Loucy (cell line): Measurements from ENCODE around the gene KLF17.
"Not testable (repeated sequence)": the region's sequence is repeated elsewhere in the genome, so short reads cannot be mapped to it uniquely, and the experiment has no call there.

ENCODE experiments used
- H2AFZ ChIP-seq: fragments of 200-600 bp; sonication (generic); 2 replicates; pipeline ENCODE4 v1.6.0; 2016; ENCODE audit warnings: antibody characterized with exemption, mild to moderate bottlenecking, low read length, moderate library complexity
- H3F3A ChIP-seq: fragments of 200-600 bp; 2 replicates; pipeline ENCODE4 v1.6.0; 2016; ENCODE audit warnings: antibody characterized with exemption, low read depth, mild to moderate bottlenecking
- H3K27me3 ChIP-seq: fragments of 200-600 bp; sonication (generic); 2 replicates; pipeline ENCODE4 v1.6.1; 2014; ENCODE audit warnings: low read length, mild to moderate bottlenecking; ENCODE audit not compliant: insufficient read depth, poor library complexity, severe bottlenecking
- H3K36me3 ChIP-seq: fragments of 200-600 bp; sonication (generic); 2 replicates; pipeline ENCODE4 v1.6.1; 2016; ENCODE audit warnings: low read length; ENCODE audit not compliant: insufficient read depth
- H3K4me1 ChIP-seq: fragments of 200-600 bp; sonication (generic); 2 replicates; pipeline ENCODE4 v1.5.1; 2014; ENCODE audit warnings: low read length, mild to moderate bottlenecking; ENCODE audit not compliant: insufficient read depth, poor library complexity, severe bottlenecking
- H3K4me2 ChIP-seq: fragments of 200-600 bp; sonication (generic); 2 replicates; pipeline ENCODE4 v1.6.0; 2014; ENCODE audit warnings: antibody characterized with exemption, low read length, low read depth, mild to moderate bottlenecking; ENCODE audit not compliant: poor library complexity, severe bottlenecking
- H3K4me3 ChIP-seq: fragments of 200-600 bp; sonication (generic); 2 replicates; pipeline ENCODE4 v1.5.1; 2014; ENCODE audit warnings: low read length, mild to moderate bottlenecking, mixed read lengths; ENCODE audit not compliant: poor library complexity, severe bottlenecking
- H3K79me2 ChIP-seq: fragments of 200-600 bp; sonication (generic); 2 replicates; pipeline ENCODE4 v1.6.1; 2014; ENCODE audit warnings: low read length; ENCODE audit not compliant: insufficient read depth
- H3K9ac ChIP-seq: fragments of 200-600 bp; sonication (generic); 2 replicates; pipeline ENCODE4 v1.6.0; 2014; ENCODE audit warnings: mild to moderate bottlenecking, low read depth, low read length, moderate library complexity; ENCODE audit not compliant: poor library complexity, severe bottlenecking
- H3K9me2 ChIP-seq: fragments of 200-600 bp; sonication (generic); replicated peaks from 2 replicates; pipeline ENCODE4 v1.6.1; 2016; ENCODE audit warnings: low read depth, low read length, mixed read lengths
- H3K9me3 ChIP-seq: fragments of 200-600 bp; sonication (generic); 2 replicates; pipeline ENCODE4 v1.6.1; 2014; ENCODE audit warnings: mild to moderate bottlenecking, antibody characterized with exemption, low read length, low read depth; ENCODE audit not compliant: insufficient read depth
- H4K20me1 ChIP-seq: fragments of 200-600 bp; sonication (generic); 2 replicates; pipeline ENCODE4 v1.6.0; 2014; ENCODE audit warnings: antibody characterized with exemption, low read length, mild to moderate bottlenecking; ENCODE audit not compliant: insufficient read depth, poor library complexity, severe bottlenecking
- EZH2phosphoT487 ChIP-seq: fragments of 200-600 bp; IDR thresholded peaks from 2 replicates; pipeline ENCODE4 v1.6.1; 2018; ENCODE audit warnings: antibody characterized with exemption, mild to moderate bottlenecking, moderate library complexity, borderline replicate concordance
- TF ChIP-seq, protein P1 (sequence below): fragments of 200-600 bp; sonication (generic); conservative IDR thresholded peaks from 2 replicates; pipeline ENCODE4 v1.5.1; 2014; ENCODE audit warnings: mild to moderate bottlenecking, antibody characterized with exemption, low read length

The KLF17 gene

DNA sequence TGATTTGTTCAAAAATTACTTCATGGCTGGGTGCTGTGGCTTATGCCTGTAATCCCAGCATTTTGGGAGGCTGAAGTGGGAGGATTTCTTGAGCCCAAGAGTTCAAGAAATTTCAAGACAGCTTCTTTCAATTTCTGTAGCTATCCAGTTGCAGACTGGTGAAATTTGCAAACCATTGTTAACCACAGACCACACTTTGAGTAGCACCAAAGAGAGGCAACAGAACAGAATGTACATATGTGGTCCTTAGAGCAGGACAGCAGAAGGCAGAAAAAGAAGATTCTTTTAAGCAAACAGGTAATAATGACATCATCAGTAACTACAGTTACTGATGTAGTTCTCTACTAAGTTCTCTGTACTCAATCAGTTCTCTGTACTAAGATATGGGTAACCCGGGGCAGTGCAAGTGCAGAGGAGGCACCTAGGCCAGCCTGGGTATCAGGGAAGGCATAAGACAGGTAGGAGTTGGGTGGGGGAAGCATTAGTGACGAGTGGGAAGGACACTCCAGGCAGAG is 5.5 kb upstream of the KLF17 start:
- TF ChIP-seq, protein P1, sequence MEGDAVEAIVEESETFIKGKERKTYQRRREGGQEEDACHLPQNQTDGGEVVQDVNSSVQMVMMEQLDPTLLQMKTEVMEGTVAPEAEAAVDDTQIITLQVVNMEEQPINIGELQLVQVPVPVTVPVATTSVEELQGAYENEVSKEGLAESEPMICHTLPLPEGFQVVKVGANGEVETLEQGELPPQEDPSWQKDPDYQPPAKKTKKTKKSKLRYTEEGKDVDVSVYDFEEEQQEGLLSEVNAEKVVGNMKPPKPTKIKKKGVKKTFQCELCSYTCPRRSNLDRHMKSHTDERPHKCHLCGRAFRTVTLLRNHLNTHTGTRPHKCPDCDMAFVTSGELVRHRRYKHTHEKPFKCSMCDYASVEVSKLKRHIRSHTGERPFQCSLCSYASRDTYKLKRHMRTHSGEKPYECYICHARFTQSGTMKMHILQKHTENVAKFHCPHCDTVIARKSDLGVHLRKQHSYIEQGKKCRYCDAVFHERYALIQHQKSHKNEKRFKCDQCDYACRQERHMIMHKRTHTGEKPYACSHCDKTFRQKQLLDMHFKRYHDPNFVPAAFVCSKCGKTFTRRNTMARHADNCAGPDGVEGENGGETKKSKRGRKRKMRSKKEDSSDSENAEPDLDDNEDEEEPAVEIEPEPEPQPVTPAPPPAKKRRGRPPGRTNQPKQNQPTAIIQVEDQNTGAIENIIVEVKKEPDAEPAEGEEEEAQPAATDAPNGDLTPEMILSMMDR: no peak
- no peak for TF ChIP-seq EZH2phosphoT487

GRCh38 chr1:44114098-44114497 is 4.5 kb upstream of the KLF17 start:
- no peak overlapping the region for H3K9ac ChIP-seq
- no peaks in the 10 kb centered on the region for H3K79me2 ChIP-seq
- H3K9me3 ChIP-seq: no peaks in the 10 kb centered on the region
- peaks cover 3% of the 10 kb centered on the region for H3K4me1 ChIP-seq
- TF ChIP-seq EZH2phosphoT487: no peak
- TF ChIP-seq, protein P1: no peak
- no peaks in the 10 kb centered on the region for H3F3A ChIP-seq
- no peaks in the 10 kb centered on the region for H4K20me1 ChIP-seq
- H3K27me3 ChIP-seq: no peaks in the 10 kb centered on the region
- no peak overlapping the region for H2AFZ ChIP-seq
- H3K36me3 ChIP-seq: no peaks in the 10 kb centered on the region
- H3K4me3 ChIP-seq: no peak overlapping the region
- no peaks in the 10 kb centered on the region for H3K9me2 ChIP-seq
- no peak overlapping the region for H3K4me2 ChIP-seq

More for the DNA sequence above, 5.5 kb upstream of the KLF17 start:
- H3K4me3 ChIP-seq: no peak overlapping the region
- H3K9me3 ChIP-seq: no peaks in the 10 kb centered on the region
- no peaks in the 10 kb centered on the region for H3F3A ChIP-seq
- no peaks in the 10 kb centered on the region for H3K36me3 ChIP-seq
- H3K4me2 ChIP-seq: no peak overlapping the region
- peaks cover 3% of the 10 kb centered on the region for H3K4me1 ChIP-seq
- H3K9ac ChIP-seq: no peak overlapping the region
- H2AFZ ChIP-seq: no peak overlapping the region
- H3K79me2 ChIP-seq: no peaks in the 10 kb centered on the region
- no peaks in the 10 kb centered on the region for H4K20me1 ChIP-seq
- H3K9me2 ChIP-seq: no peaks in the 10 kb centered on the region
- no peaks in the 10 kb centered on the region for H3K27me3 ChIP-seq

GRCh38 chr1:44117272-44117671 is 1.3 kb upstream of the KLF17 start:
- H3K4me1 ChIP-seq, H3K4me3 ChIP-seq, H3K9ac ChIP-seq, H3F3A ChIP-seq, H3K27me3 ChIP-seq, H3K9me2 ChIP-seq, H3K4me2 ChIP-seq, H3K79me2 ChIP-seq, H2AFZ ChIP-seq, H4K20me1 ChIP-seq, H3K9me3 ChIP-seq, H3K36me3 ChIP-seq: not testable (repeated sequence)

DNA sequence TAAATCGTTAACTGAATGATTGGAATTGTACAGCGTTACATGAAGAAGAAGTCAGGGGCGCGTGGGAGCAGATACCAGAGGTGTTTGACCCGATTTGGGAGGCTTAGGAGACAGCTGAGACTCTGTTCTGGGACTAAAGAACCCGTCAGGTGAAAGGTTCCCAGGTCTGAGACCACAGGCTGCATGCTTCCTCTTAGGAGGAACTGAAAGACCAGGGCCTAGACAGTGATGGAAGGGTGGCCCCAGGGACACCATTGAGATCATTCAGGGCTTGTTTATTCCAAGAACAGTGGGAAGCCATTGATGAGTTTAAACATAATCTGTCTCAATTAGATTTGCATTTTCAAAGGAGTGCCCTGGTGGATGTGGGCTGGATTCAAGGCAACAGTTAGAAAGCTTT is 904 bp downstream of the KLF17 start:
- Histone ChIP-seq H2AFZ (no peak overlapping the region), H3K27me3 (no peaks in the 10 kb centered on the region), H3K9me3 (no peaks in the 10 kb centered on the region), H3F3A (no peaks in the 10 kb centered on the region), H3K9me2 (no peaks in the 10 kb centered on the region), H3K36me3 (no peaks in the 10 kb centered on the region), H3K79me2 (no peaks in the 10 kb centered on the region), H3K4me2 (no peak overlapping the region), H3K4me1 (no peaks in the 10 kb centered on the region), H4K20me1 (no peaks in the 10 kb centered on the region), H3K9ac (no peak overlapping the region), H3K4me3 (no peak overlapping the region)
- TF ChIP-seq EZH2phosphoT487: no peak
- TF ChIP-seq, protein P1: no peak
